B cell (primary cell): ENCODE measurements around the gene ERVV-1. TPM values are rescaled to one million over a fixed set of nuclear protein-coding genes. Genes with fewer than 3 reads are reported as not detected.

ENCODE experiments used
- ATAC-seq: fragments of 200-7000 bp; cut with Tn5 transposase; one replicate; pipeline ENCODE4 v1.10.0; 2021; ENCODE audit warnings: low read depth, mild to moderate bottlenecking, moderate number of reproducible peaks, moderate library complexity
- CTCF ChIA-PET: fragments of 350-600 bp; sonication (Branson Sonifier 250); formaldehyde crosslinking; loops from one replicate; lab custom pipeline; 2021; ENCODE audit warnings: antibody characterized with exemption, inconsistent platforms; lab: Charles Lee
- POLR2A ChIA-PET: fragments of 350-600 bp; sonication (Branson Sonifier 250); formaldehyde crosslinking; loops from one replicate; lab custom pipeline; 2021; ENCODE audit warnings: antibody characterized with exemption; lab: Charles Lee
- DNase-seq: peaks from one replicate; pipeline ENCODE4 v3.0.0; 2013
- H2AFZ ChIP-seq: 2 replicates; pipeline ENCODE4 v1.6.1; 2012; ENCODE audit warnings: mild to moderate bottlenecking, low read depth, low read length; ENCODE audit not compliant: insufficient read depth, poor library complexity, severe bottlenecking
- H3K27ac ChIP-seq, 2 donors: 1 replicate in 1 of 2; 2 replicates in 1 of 2; pipeline ENCODE4 v1.5.1; 2012 to 2013; ENCODE audit warnings: low read length in 2 of 2, mild to moderate bottlenecking in 2 of 2, moderate library complexity in 1 of 2
- H3K27me3 ChIP-seq, 4 experiments: fragments of 200-600 bp in 1 of 4; sonication (generic) in 1 of 4; replicated peaks in 1 of 4; 1 replicate in 2 of 4; 2 replicates in 2 of 4; pipeline versions ENCODE4 v1.6.1 to v1.7.0; 2013 to 2016; ENCODE audit warnings: low read length in 3 of 4, mild to moderate bottlenecking in 2 of 4, mixed read lengths in 1 of 4, moderate library complexity in 1 of 4; ENCODE audit not compliant: insufficient read depth in 4 of 4, control insufficient read depth in 3 of 4; ENCODE audit errors: control extremely low read depth in 1 of 4
- H3K36me3 ChIP-seq, 2 experiments: replicated peaks in 1 of 2; 1 replicate in 1 of 2; 2 replicates in 1 of 2; pipeline versions ENCODE4 v1.6.1 to v1.7.1; 2013; ENCODE audit warnings: low read length in 1 of 2; ENCODE audit not compliant: insufficient read depth in 2 of 2, control insufficient read depth in 1 of 2; ENCODE audit errors: control extremely low read depth in 1 of 2, extremely low read depth in 1 of 2
- H3K4me1 ChIP-seq, 2 donors: fragments of 200-600 bp in 1 of 2; sonication (generic) in 1 of 2; 1 replicate in 1 of 2; 2 replicates in 1 of 2; pipeline versions ENCODE4 v1.5.1 to v1.6.1; 2013 to 2017; ENCODE audit warnings: low read length in 2 of 2; ENCODE audit not compliant: control insufficient read depth in 2 of 2, insufficient read depth in 2 of 2
- H3K4me2 ChIP-seq: replicated peaks from 2 replicates; pipeline ENCODE3; 2012; ENCODE audit warnings: mild to moderate bottlenecking, low read depth, low read length; ENCODE audit not compliant: poor library complexity, severe bottlenecking
- H3K4me3 ChIP-seq, 5 experiments: fragments of 200-600 bp in 1 of 5; sonication (generic) in 1 of 5; 1 replicate in 3 of 5; 2 replicates in 2 of 5; pipeline versions ENCODE4 v1.5.1 to v1.7.0; 2011 to 2016; ENCODE audit warnings: low read length in 4 of 5, mild to moderate bottlenecking in 4 of 5, low read depth in 2 of 5, control low read depth in 1 of 5, moderate library complexity in 1 of 5; ENCODE audit not compliant: insufficient read depth in 1 of 5; ENCODE audit errors: control extremely low read depth in 1 of 5, extremely low read depth in 1 of 5
- H3K79me2 ChIP-seq: fragments of 200-600 bp; sonication (generic); one replicate; pipeline ENCODE4 v1.6.0; 2016; ENCODE audit warnings: low read length; ENCODE audit not compliant: control insufficient read depth, insufficient read depth
- H3K9ac ChIP-seq: fragments of 200-600 bp; sonication (generic); 2 replicates; pipeline ENCODE4 v1.6.1; 2017; ENCODE audit warnings: mild to moderate bottlenecking, low read length, moderate library complexity
- H3K9me3 ChIP-seq, 3 donors: one replicate each; pipeline versions ENCODE4 v1.6.1 to v1.7.1; 2013; ENCODE audit warnings: low read length in 2 of 3; ENCODE audit not compliant: control insufficient read depth in 2 of 3, insufficient read depth in 1 of 3; ENCODE audit errors: control extremely low read depth in 1 of 3
- H4K20me1 ChIP-seq: 2 replicates; pipeline ENCODE4 v1.6.0; 2012; ENCODE audit warnings: mild to moderate bottlenecking, low read length; ENCODE audit not compliant: insufficient read depth, control insufficient read depth, poor library complexity, severe bottlenecking
- H3K27ac Mint-ChIP-seq: one replicate; pipeline ENCODE4 v1.8.0; 2021; ENCODE audit warnings: mixed read lengths
- H3K27me3 Mint-ChIP-seq: one replicate; pipeline ENCODE4 v1.8.0; 2021; ENCODE audit warnings: mixed read lengths
- H3K4me1 Mint-ChIP-seq: one replicate; pipeline ENCODE4 v1.8.0; 2021; ENCODE audit warnings: mixed read lengths
- H3K4me3 Mint-ChIP-seq: one replicate; pipeline ENCODE4 v1.8.0; 2021; ENCODE audit warnings: mixed read lengths
- H3K9me3 Mint-ChIP-seq: one replicate; pipeline ENCODE4 v1.8.0; 2022; ENCODE audit warnings: mixed read lengths; ENCODE audit not compliant: insufficient read depth
- CTCF ChIP-seq: fragments of 200-600 bp; IDR thresholded peaks from one replicate; pipeline ENCODE4 v1.8.0; 2022; ENCODE audit warnings: antibody characterized with exemption, mild to moderate bottlenecking
- EZH2 ChIP-seq: IDR thresholded peaks from 2 replicates; pipeline ENCODE4 v1.6.1; 2012; ENCODE audit warnings: borderline replicate concordance, low read depth, mild to moderate bottlenecking, moderate library complexity, low read length; ENCODE audit not compliant: insufficient read depth, poor library complexity, severe bottlenecking
- WGBS: methylation state at CpG from one replicate; pipeline ENCODE4 v1.1.5; 2013; ENCODE audit warnings: missing lambda C conversion rate; ENCODE audit not compliant: insufficient coverage; 5-methylcytosine and 5-hydroxymethylcytosine counted together
- intact Hi-C: fragments of 100-400 bp; cut with micrococcal nuclease; formaldehyde crosslinking; loops from one replicate; pipeline ENCODE4 v1.10.0; 2022
- polyA plus RNA-seq: library from polyadenylated mRNA; depleted of rRNA; stranded (reverse); fragments of >200 nt; gene quantifications from 2 replicates; pipeline ENCODE4 v1.2.3, GENCODE V29; 2012
- total RNA-seq, 2 donors: library from RNA; stranded (reverse); fragments of 120-200 nt in 1 of 2; gene quantifications; 1 replicate in 1 of 2; 2 replicates in 1 of 2; pipeline versions ENCODE4 v1.2.3 to v1.2.4, GENCODE V29; 2013 to 2022

Gene ERVV-1
- total and polyA plus RNA-seq, 2 donors (not counting 1 experiment from before 2014, with no cell fraction given), result 0.49 TPM; not detected in 1

- DNase-seq (no peak), ATAC-seq (no peak)
- no peak overlapping the region for H3K4me3 ChIP-seq
- H3K4me2 ChIP-seq, result no peak overlapping the region
- H3K4me3 Mint-ChIP-seq, result no peak overlapping the region
- H3K4me1 Mint-ChIP-seq, result no peaks in the 10 kb centered on the region
- no peak for TF ChIP-seq CTCF
- no peak for TF ChIP-seq EZH2
- peaks cover 1 to 40% (median 9%) of the 10 kb centered on the region in 3 donors for H3K9me3 ChIP-seq
- peaks cover 2% of the 10 kb centered on the region for H3K9me3 Mint-ChIP-seq
- WGBS, result no CpG with 5 or more reads among the region's 2 CpGs
- H3K4me1 ChIP-seq, result no peaks in the 10 kb centered on the region
- no peaks in the 10 kb centered on the region for H3K27me3 ChIP-seq
- ChIA-PET POLR2A (no interaction called here), CTCF (no interaction called here)
- H4K20me1 ChIP-seq, result no peaks in the 10 kb centered on the region
- H3K27ac ChIP-seq, result no peak overlapping the region
- H3K36me3 ChIP-seq, result no peaks in the 10 kb centered on the region
- intact Hi-C loops, result no loop called here
- no peaks in the 10 kb centered on the region for H3K79me2 ChIP-seq
- no peak overlapping the region for H3K9ac ChIP-seq
- H3K27me3 Mint-ChIP-seq, result no peaks in the 10 kb centered on the region
- no peak overlapping the region for H2AFZ ChIP-seq
- H3K27ac Mint-ChIP-seq, result no peak overlapping the region
Measured at GRCh38 chr19:53015159-53015558, 1.4 kb downstream of the ERVV-1 start.

- Histone ChIP-seq H3K4me3 (no peak overlapping the region), H3K79me2 (no peaks in the 10 kb centered on the region), H3K27ac (no peak overlapping the region), H3K9me3 (peaks cover 1 to 34% (median 9%) of the 10 kb centered on the region in 3 donors), H4K20me1 (no peaks in the 10 kb centered on the region), H3K4me2 (no peak overlapping the region), H3K36me3 (no peaks in the 10 kb centered on the region), H3K27me3 (no peaks in the 10 kb centered on the region), H3K9ac (no peak overlapping the region), H2AFZ (no peak overlapping the region), H3K4me1 (no peaks in the 10 kb centered on the region)
- DNase-seq, result no peak
- Mint-ChIP-seq H3K27me3 (no peaks in the 10 kb centered on the region), H3K4me1 (no peaks in the 10 kb centered on the region), H3K4me3 (no peak overlapping the region), H3K27ac (no peak overlapping the region), H3K9me3 (peaks cover 7% of the 10 kb centered on the region)
- ATAC-seq, result no peak
- ChIA-PET CTCF (interaction anchor here (0.7 kb wide), 1 partner anchor 14 kb away, joined by 3 read pairs; no protein-coding TSS in a partner anchor), POLR2A (no interaction called here)
- TF ChIP-seq EZH2 (no peak), CTCF (no peak)
- WGBS, result 90% methylated on average over 8 of the region's 8 CpGs
- intact Hi-C loops, result no loop called here
Measured at GRCh38 chr19:53015730-53016129, 2.0 kb downstream of the ERVV-1 start.
